SK-N-SH treated with all-trans-retinoic acid at 6 μM for 48 hours (cell line): ENCODE results near the gene MBOAT2.

ENCODE experiments used
- ATAC-seq: fragments of 200-7000 bp; cut with Tn5 transposase; 3 replicates; pipeline ENCODE4 v1.9.1; 2020; ENCODE audit warnings: mild to moderate bottlenecking, moderate library complexity
- ARNTL ChIP-seq: fragments of 450-650 bp; formaldehyde crosslinking; IDR thresholded peaks from 2 replicates; pipeline ENCODE4 v1.5.0; 2020; ENCODE audit warnings: low read depth, mild to moderate bottlenecking, moderate library complexity, borderline replicate concordance
- BACH2 ChIP-seq: fragments of 250-450 bp; sonication (Bioruptor Pico); IDR thresholded peaks from 2 replicates; pipeline ENCODE4 v1.9.0; 2021; ENCODE audit warnings: mild to moderate bottlenecking, borderline replicate concordance
- CREB5 ChIP-seq: fragments of 250-450 bp; sonication (Bioruptor Pico); IDR thresholded peaks from 2 replicates; pipeline ENCODE4 v1.5.1; 2020; ENCODE audit warnings: low read depth, mild to moderate bottlenecking, moderate library complexity
- CSDC2 ChIP-seq: fragments of 250-450 bp; sonication (Bioruptor Pico); IDR thresholded peaks from 2 replicates; pipeline ENCODE4 v1.5.0; 2020; ENCODE audit warnings: mild to moderate bottlenecking, moderate library complexity
- CSRNP3 ChIP-seq: fragments of 250-450 bp; sonication (Bioruptor Pico); IDR thresholded peaks from 2 replicates; pipeline ENCODE4 v1.5.1; 2021; ENCODE audit warnings: mild to moderate bottlenecking, moderate library complexity
- ESRRG ChIP-seq: fragments of 250-450 bp; sonication (Bioruptor Pico); IDR thresholded peaks from 2 replicates; pipeline ENCODE4 v1.6.1; 2021; ENCODE audit warnings: mild to moderate bottlenecking
- ISL1 ChIP-seq: fragments of 250-450 bp; sonication (Bioruptor Pico); IDR thresholded peaks from 2 replicates; pipeline ENCODE4 v2.1.2; 2022; ENCODE audit warnings: mild to moderate bottlenecking, moderate library complexity
- OSR1 ChIP-seq: fragments of 250-450 bp; sonication (Bioruptor Pico); IDR thresholded peaks from 2 replicates; pipeline ENCODE4 v1.8.0; 2022; ENCODE audit warnings: moderate library complexity, mild to moderate bottlenecking, inconsistent platforms
- RARB ChIP-seq: fragments of 250-450 bp; sonication (Bioruptor Pico); IDR thresholded peaks from 2 replicates; pipeline ENCODE4 v1.8.0; 2021; ENCODE audit warnings: mild to moderate bottlenecking, moderate library complexity
- SNAI2 ChIP-seq: fragments of 250-450 bp; sonication (Bioruptor Pico); IDR thresholded peaks from 2 replicates; pipeline ENCODE4 v1.5.0; 2020; ENCODE audit warnings: mild to moderate bottlenecking, moderate library complexity
- TCF4 ChIP-seq: fragments of 250-450 bp; sonication (Bioruptor Pico); IDR thresholded peaks from 2 replicates; pipeline ENCODE4 v1.8.0; 2021; ENCODE audit warnings: mild to moderate bottlenecking, moderate library complexity, borderline replicate concordance
- TOX ChIP-seq: fragments of 250-450 bp; sonication (Bioruptor Pico); IDR thresholded peaks from 2 replicates; pipeline ENCODE4 v1.8.0; 2021; ENCODE audit warnings: mild to moderate bottlenecking, moderate library complexity, borderline replicate concordance
- TSHZ2 ChIP-seq: fragments of 250-450 bp; sonication (Bioruptor Pico); IDR thresholded peaks from 2 replicates; pipeline ENCODE4 v1.5.0; 2020; ENCODE audit warnings: mild to moderate bottlenecking, moderate library complexity
- ZC3H10 ChIP-seq: fragments of 250-450 bp; sonication (Bioruptor Pico); IDR thresholded peaks from 2 replicates; pipeline ENCODE4 v1.5.1; 2021; ENCODE audit warnings: mild to moderate bottlenecking, moderate library complexity
- ZFP3 ChIP-seq: fragments of 250-450 bp; sonication (Bioruptor Pico); IDR thresholded peaks from 2 replicates; pipeline ENCODE4 v1.5.0; 2020; ENCODE audit warnings: mild to moderate bottlenecking, moderate library complexity
- ZFP30 ChIP-seq: fragments of 450-650 bp; formaldehyde crosslinking; IDR thresholded peaks from 2 replicates; pipeline ENCODE4 v1.5.0; 2022; ENCODE audit warnings: mild to moderate bottlenecking, moderate library complexity
- ZNF565 ChIP-seq: fragments of 450-650 bp; formaldehyde crosslinking; conservative IDR thresholded peaks from 2 replicates; pipeline ENCODE4 v1.5.0; 2020; ENCODE audit warnings: low read depth, mild to moderate bottlenecking, moderate library complexity
- ZNF70 ChIP-seq: fragments of 450-650 bp; formaldehyde crosslinking; IDR thresholded peaks from 2 replicates; pipeline ENCODE4 v1.5.0; 2020; ENCODE audit warnings: mild to moderate bottlenecking, moderate library complexity
- ZNF8 ChIP-seq: fragments of 450-650 bp; formaldehyde crosslinking; IDR thresholded peaks from 2 replicates; pipeline ENCODE4 v1.5.0; 2020; ENCODE audit warnings: mild to moderate bottlenecking, moderate library complexity
- TF ChIP-seq, protein P1 (sequence below): fragments of 250-450 bp; sonication (Bioruptor Pico); IDR thresholded peaks from 2 replicates; pipeline ENCODE4 v1.8.0; 2020; ENCODE audit warnings: mild to moderate bottlenecking, moderate library complexity, borderline replicate concordance

MBOAT2 gene

DNA sequence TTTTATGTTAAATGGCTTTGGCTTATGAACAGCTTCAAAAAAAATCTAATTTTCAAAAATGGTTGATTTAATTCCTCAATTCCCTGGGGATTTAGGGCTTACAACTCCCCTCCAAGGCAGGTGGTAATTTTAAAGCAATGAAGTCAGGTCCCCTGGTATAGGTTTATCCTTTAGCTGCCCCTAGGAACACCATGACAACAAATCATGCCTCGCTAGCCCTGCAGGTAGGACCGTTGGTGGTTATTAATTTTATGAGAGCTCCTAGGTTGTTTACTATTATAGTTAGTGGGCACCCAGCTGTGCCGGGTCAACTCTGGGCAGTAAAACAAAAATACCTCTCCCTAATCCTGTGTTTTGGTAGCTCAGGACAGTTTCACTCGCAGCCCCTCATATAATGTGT, 26.2 kb upstream of the MBOAT2 start:
- no peak for ATAC-seq
- TF ChIP-seq TSHZ2 (CRISPR knock-in tag) (no peak), ZNF70 (no peak), ZNF8 (CRISPR knock-in tag) (no peak), TOX (CRISPR knock-in tag) (no peak), ESRRG (CRISPR knock-in tag) (no peak), ZFP30 (CRISPR knock-in tag) (no peak), ZNF565 (CRISPR knock-in tag) (no peak), CREB5 (CRISPR knock-in tag) (no peak), ZC3H10 (CRISPR knock-in tag) (no peak), ZFP3 (CRISPR knock-in tag) (no peak), CSRNP3 (CRISPR knock-in tag) (no peak), ISL1 (CRISPR knock-in tag) (no peak), SNAI2 (CRISPR knock-in tag) (no peak), BACH2 (CRISPR knock-in tag) (no peak), ARNTL (CRISPR knock-in tag) (no peak), CSDC2 (CRISPR knock-in tag) (no peak), OSR1 (no peak)
- TF ChIP-seq, protein P1, sequence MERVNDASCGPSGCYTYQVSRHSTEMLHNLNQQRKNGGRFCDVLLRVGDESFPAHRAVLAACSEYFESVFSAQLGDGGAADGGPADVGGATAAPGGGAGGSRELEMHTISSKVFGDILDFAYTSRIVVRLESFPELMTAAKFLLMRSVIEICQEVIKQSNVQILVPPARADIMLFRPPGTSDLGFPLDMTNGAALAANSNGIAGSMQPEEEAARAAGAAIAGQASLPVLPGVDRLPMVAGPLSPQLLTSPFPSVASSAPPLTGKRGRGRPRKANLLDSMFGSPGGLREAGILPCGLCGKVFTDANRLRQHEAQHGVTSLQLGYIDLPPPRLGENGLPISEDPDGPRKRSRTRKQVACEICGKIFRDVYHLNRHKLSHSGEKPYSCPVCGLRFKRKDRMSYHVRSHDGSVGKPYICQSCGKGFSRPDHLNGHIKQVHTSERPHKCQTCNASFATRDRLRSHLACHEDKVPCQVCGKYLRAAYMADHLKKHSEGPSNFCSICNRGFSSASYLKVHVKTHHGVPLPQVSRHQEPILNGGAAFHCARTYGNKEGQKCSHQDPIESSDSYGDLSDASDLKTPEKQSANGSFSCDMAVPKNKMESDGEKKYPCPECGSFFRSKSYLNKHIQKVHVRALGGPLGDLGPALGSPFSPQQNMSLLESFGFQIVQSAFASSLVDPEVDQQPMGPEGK = no peak

DNA sequence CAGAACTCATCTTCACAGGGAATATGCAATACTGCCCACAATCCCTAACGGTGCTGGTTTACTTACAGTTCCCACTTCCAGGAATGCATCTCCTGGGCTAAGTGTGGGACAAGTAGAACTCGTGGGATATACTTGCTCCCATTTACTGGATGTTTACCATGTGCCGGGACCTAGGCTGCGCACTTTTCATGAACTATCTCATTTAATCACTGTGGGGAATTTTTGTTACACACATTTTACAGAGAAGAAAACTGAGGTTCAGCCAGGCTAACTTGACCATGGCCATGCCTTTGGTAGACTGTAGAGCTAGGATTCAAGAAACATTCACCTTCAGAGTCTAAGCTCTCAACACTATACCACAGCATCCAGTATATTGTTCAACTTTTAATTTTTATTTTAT, 24.4 kb upstream of the MBOAT2 start:
- no peak for TF ChIP-seq ZFP30 (CRISPR knock-in tag)
- TF ChIP-seq CREB5 (CRISPR knock-in tag) = no peak
- TF ChIP-seq TCF4 (CRISPR knock-in tag) = no peak
- TF ChIP-seq, protein P1 = no peak
- no peak for TF ChIP-seq RARB (CRISPR knock-in tag)
- no peak for TF ChIP-seq ARNTL (CRISPR knock-in tag)
- no peak for TF ChIP-seq ZNF565 (CRISPR knock-in tag)
- no peak for TF ChIP-seq TSHZ2 (CRISPR knock-in tag)
- ATAC-seq = no peak
